HepG2 (cell line): Measurements from ENCODE around the gene MXD1. TPM values are rescaled to one million over a fixed set of nuclear protein-coding genes. Genes with fewer than 3 reads are reported as not detected.

Experiments used
- ETV6 ChIP-seq: sonication (generic); formaldehyde crosslinking; conservative IDR thresholded peaks from 2 replicates; pipeline ENCODE4 v1.4.0; 2020; ENCODE audit warnings: missing genetic modification reagents
- NFE2L1 ChIP-seq: sonication (generic); formaldehyde crosslinking; IDR thresholded peaks from 2 replicates; pipeline ENCODE4 v1.4.0; 2020; ENCODE audit warnings: missing genetic modification reagents, mild to moderate bottlenecking, borderline replicate concordance
- RFX5 ChIP-seq: IDR thresholded peaks from 2 replicates; pipeline ENCODE4 v1.6.1; 2011; ENCODE audit warnings: low read depth, low read length, improper control_type of control experiment
- THAP7 ChIP-seq: sonication (generic); formaldehyde crosslinking; IDR thresholded peaks from 2 replicates; pipeline ENCODE4 v1.8.1; 2023; ENCODE audit warnings: mild to moderate bottlenecking, missing genetic modification reagents
- THYN1 ChIP-seq: sonication (generic); formaldehyde crosslinking; IDR thresholded peaks from 2 replicates; pipeline ENCODE4 v1.8.1; 2023; ENCODE audit warnings: low read depth, mild to moderate bottlenecking, moderate library complexity, missing genetic modification reagents, borderline replicate concordance
- ZFP90 ChIP-seq: sonication (generic); formaldehyde crosslinking; IDR thresholded peaks from 2 replicates; pipeline ENCODE4 v1.8.0; 2022; ENCODE audit warnings: missing genetic modification reagents, mild to moderate bottlenecking, inconsistent platforms, borderline replicate concordance
- ZGPAT ChIP-seq: IDR thresholded peaks from 2 replicates; pipeline ENCODE4 v1.6.1; 2016; ENCODE audit warnings: mild to moderate bottlenecking
- ZNF138 ChIP-seq: sonication (generic); formaldehyde crosslinking; IDR thresholded peaks from 2 replicates; pipeline ENCODE4 v1.5.0; 2020; ENCODE audit warnings: mild to moderate bottlenecking, low read depth, missing genetic modification reagents
- ZNF24 ChIP-seq: fragments of 450-650 bp; IDR thresholded peaks from 2 replicates; pipeline ENCODE4 v1.6.1; 2017; ENCODE audit warnings: antibody characterized with exemption, mild to moderate bottlenecking
- ZNF256 ChIP-seq: sonication (generic); formaldehyde crosslinking; conservative IDR thresholded peaks from 2 replicates; pipeline ENCODE4 v1.4.0; 2020; ENCODE audit warnings: missing genetic modification reagents
- ZNF317 ChIP-seq: sonication (generic); formaldehyde crosslinking; IDR thresholded peaks from 2 replicates; pipeline ENCODE4 v1.5.0; 2020; ENCODE audit warnings: mild to moderate bottlenecking, missing genetic modification reagents
- ZNF451 ChIP-seq: sonication (generic); formaldehyde crosslinking; IDR thresholded peaks from 2 replicates; pipeline ENCODE4 v1.5.0; 2020; ENCODE audit warnings: mild to moderate bottlenecking, missing genetic modification reagents
- ZNF556 ChIP-seq: sonication (generic); formaldehyde crosslinking; IDR thresholded peaks from 2 replicates; pipeline ENCODE4 v1.4.0; 2020; ENCODE audit warnings: mild to moderate bottlenecking, missing genetic modification reagents, borderline replicate concordance
- ZNF567 ChIP-seq: sonication (generic); formaldehyde crosslinking; IDR thresholded peaks from 2 replicates; pipeline ENCODE4 v1.8.1; 2023; ENCODE audit warnings: mild to moderate bottlenecking, missing genetic modification reagents, borderline replicate concordance
- ZNF75D ChIP-seq: sonication (generic); formaldehyde crosslinking; IDR thresholded peaks from 2 replicates; pipeline ENCODE4 v1.8.1; 2023; ENCODE audit warnings: missing genetic modification reagents, mild to moderate bottlenecking, borderline replicate concordance
- ZNF850 ChIP-seq: sonication (generic); formaldehyde crosslinking; conservative IDR thresholded peaks from 2 replicates; pipeline ENCODE4 v1.9.0; 2021; ENCODE audit warnings: mild to moderate bottlenecking, missing genetic modification reagents
- ZNF879 ChIP-seq: sonication (generic); formaldehyde crosslinking; IDR thresholded peaks from 2 replicates; pipeline ENCODE4 v1.8.1; 2023; ENCODE audit warnings: missing genetic modification reagents
- ZSCAN20 ChIP-seq: sonication (generic); formaldehyde crosslinking; IDR thresholded peaks from 2 replicates; pipeline ENCODE4 v1.4.0; 2020; ENCODE audit warnings: missing genetic modification reagents, mild to moderate bottlenecking, borderline replicate concordance
- ZSCAN5A ChIP-seq: sonication (generic); formaldehyde crosslinking; IDR thresholded peaks from 2 replicates; pipeline ENCODE4 v1.8.0; 2022; ENCODE audit warnings: mild to moderate bottlenecking, missing genetic modification reagents, borderline replicate concordance
- polyA plus RNA-seq, 8 experiments: library from polyadenylated mRNA; depleted of rRNA in 3 of 8; stranded (reverse) in 7 of 8; unstranded in 1 of 8; fragments of >200 nt; fragmentation: Illumina TruSeq in 4 of 8; extraction: Trizol in 4 of 8; gene quantifications; 2 replicates each; pipeline versions ENCODE4 v1.2.1 to v1.2.3, GENCODE V29; 2011 to 2016; ENCODE audit warnings: low read depth in 4 of 8, missing spikeins in 1 of 8, mixed read lengths in 1 of 8; ENCODE audit not compliant: insufficient read depth in 1 of 8
- total RNA-seq, 5 experiments: library from RNA; depleted of rRNA; stranded (reverse); fragments of >200 nt; fragmentation: Illumina TruSeq; extraction: Trizol; gene quantifications; 2 replicates each; pipeline ENCODE4 v1.2.3, GENCODE V29; 2016; ENCODE audit warnings: low read depth in 1 of 5
- TF ChIP-seq, protein P1 (sequence below): IDR thresholded peaks from 2 replicates; pipeline ENCODE4 v1.4.0; 2020; ENCODE audit warnings: mild to moderate bottlenecking, missing genetic modification reagents

MXD1 gene
- total and polyA plus RNA-seq, 2 of the 13 experiments (the other 11 are each of a cell fraction or from before 2014, with no cell fraction given): 6.4 to 14.9 TPM

- TF ChIP-seq, protein P1, sequence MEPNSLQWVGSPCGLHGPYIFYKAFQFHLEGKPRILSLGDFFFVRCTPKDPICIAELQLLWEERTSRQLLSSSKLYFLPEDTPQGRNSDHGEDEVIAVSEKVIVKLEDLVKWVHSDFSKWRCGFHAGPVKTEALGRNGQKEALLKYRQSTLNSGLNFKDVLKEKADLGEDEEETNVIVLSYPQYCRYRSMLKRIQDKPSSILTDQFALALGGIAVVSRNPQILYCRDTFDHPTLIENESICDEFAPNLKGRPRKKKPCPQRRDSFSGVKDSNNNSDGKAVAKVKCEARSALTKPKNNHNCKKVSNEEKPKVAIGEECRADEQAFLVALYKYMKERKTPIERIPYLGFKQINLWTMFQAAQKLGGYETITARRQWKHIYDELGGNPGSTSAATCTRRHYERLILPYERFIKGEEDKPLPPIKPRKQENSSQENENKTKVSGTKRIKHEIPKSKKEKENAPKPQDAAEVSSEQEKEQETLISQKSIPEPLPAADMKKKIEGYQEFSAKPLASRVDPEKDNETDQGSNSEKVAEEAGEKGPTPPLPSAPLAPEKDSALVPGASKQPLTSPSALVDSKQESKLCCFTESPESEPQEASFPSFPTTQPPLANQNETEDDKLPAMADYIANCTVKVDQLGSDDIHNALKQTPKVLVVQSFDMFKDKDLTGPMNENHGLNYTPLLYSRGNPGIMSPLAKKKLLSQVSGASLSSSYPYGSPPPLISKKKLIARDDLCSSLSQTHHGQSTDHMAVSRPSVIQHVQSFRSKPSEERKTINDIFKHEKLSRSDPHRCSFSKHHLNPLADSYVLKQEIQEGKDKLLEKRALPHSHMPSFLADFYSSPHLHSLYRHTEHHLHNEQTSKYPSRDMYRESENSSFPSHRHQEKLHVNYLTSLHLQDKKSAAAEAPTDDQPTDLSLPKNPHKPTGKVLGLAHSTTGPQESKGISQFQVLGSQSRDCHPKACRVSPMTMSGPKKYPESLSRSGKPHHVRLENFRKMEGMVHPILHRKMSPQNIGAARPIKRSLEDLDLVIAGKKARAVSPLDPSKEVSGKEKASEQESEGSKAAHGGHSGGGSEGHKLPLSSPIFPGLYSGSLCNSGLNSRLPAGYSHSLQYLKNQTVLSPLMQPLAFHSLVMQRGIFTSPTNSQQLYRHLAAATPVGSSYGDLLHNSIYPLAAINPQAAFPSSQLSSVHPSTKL: peak; percentile 76
- TF ChIP-seq ZNF879 (CRISPR knock-in tag) (peak; percentile 86), THAP7 (peak; percentile 72), NFE2L1 (CRISPR knock-in tag) (peak; percentile 89; the same call in 1 of the 2 replicates), ZNF567 (peak; percentile 93; the same call in 1 of the 2 replicates), THYN1 (CRISPR knock-in tag) (no peak), ZSCAN5A (no peak; the same call in 1 of the 2 replicates), ZNF850 (no peak; the same call in 1 of the 2 replicates), ZNF451 (peak; percentile 89), ZFP90 (CRISPR knock-in tag) (peak; percentile 93), ZNF256 (peak; percentile 58; the same call in 1 of the 2 replicates), ZSCAN20 (CRISPR knock-in tag) (no peak; the same call in 1 of the 2 replicates), ETV6 (CRISPR knock-in tag) (peak; percentile 84), ZNF138 (CRISPR knock-in tag) (peak; percentile 90; the same call in 1 of the 2 replicates), RFX5 (peak; percentile 99), ZNF24 (0 out of 2 replicates have a peak, but pooled peaks have one; percentile 44), ZGPAT (CRISPR knock-in tag) (peak; percentile 98), ZNF556 (CRISPR knock-in tag) (peak; percentile 93), ZNF75D (CRISPR knock-in tag) (peak; percentile 86; the same call in 1 of the 2 replicates), ZNF317 (CRISPR knock-in tag) (peak; percentile 91)
These were observed 552 bp upstream of the MXD1 start (continued) for GRCh38 chr2:69914164-69914949.
